Omental fat pad (tissue), 4 donors: ENCODE data around the gene CBR1. TPM values are rescaled to one million over a fixed set of nuclear protein-coding genes. Genes with fewer than 3 reads are reported as not detected.
"Not testable (repeated sequence)": the region's sequence is repeated elsewhere in the genome, so short reads cannot be mapped to it uniquely, and the experiment has no call there.

Experiments
- ATAC-seq: fragments of 150-250 bp; one replicate; pipeline ENCODE4 v1.9.1; 2016; ENCODE audit warnings: mild to moderate bottlenecking, moderate library complexity; ENCODE audit not compliant: low FRiP score
- DNase-seq: peaks from one replicate; pipeline ENCODE4 v3.0.0-alpha.2; 2019; ENCODE audit warnings: low spot score
- total RNA-seq, 4 donors: library from RNA; depleted of rRNA; stranded (reverse); fragments of >200 nt; gene quantifications; one replicate each; pipeline ENCODE4 v1.1.0, GENCODE V29; 2016
- TF ChIP-seq, protein P1 (sequence below), 3 donors: fragments of 450-650 bp; IDR thresholded peaks; one replicate each; pipeline ENCODE4 v1.5.1; 2016 to 2017; ENCODE audit warnings: antibody characterized with exemption in 3 of 3, mild to moderate bottlenecking in 3 of 3, moderate library complexity in 2 of 3

CBR1 gene
- total RNA-seq, 4 donors from 2014 or later = 73.1 to 158 (median 93.3) TPM

DNA sequence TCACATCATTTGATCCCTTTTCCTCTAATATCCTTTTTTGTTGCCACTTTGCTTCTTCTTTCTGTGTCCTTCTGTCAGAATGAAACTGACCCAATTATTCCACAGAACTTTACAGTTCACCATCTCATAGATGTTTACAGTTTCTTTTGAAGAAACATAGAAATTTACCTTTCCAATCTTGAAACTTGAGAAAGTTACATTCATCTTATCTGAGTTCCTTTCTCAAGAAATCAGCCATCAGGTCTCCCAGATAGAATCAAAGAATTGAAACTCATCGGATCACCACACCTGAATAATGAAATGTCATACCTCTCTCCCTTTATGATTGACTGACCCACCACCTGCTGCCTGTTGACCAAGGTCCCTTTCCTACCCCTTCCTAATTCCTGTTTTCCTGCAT lies 23.7 kb downstream of the CBR1 start:
- ATAC-seq (no peak), DNase-seq (no peak)
- TF ChIP-seq, protein P1, sequence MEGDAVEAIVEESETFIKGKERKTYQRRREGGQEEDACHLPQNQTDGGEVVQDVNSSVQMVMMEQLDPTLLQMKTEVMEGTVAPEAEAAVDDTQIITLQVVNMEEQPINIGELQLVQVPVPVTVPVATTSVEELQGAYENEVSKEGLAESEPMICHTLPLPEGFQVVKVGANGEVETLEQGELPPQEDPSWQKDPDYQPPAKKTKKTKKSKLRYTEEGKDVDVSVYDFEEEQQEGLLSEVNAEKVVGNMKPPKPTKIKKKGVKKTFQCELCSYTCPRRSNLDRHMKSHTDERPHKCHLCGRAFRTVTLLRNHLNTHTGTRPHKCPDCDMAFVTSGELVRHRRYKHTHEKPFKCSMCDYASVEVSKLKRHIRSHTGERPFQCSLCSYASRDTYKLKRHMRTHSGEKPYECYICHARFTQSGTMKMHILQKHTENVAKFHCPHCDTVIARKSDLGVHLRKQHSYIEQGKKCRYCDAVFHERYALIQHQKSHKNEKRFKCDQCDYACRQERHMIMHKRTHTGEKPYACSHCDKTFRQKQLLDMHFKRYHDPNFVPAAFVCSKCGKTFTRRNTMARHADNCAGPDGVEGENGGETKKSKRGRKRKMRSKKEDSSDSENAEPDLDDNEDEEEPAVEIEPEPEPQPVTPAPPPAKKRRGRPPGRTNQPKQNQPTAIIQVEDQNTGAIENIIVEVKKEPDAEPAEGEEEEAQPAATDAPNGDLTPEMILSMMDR (IDR thresholded peaks at IDR 0.05) = no peak

DNA sequence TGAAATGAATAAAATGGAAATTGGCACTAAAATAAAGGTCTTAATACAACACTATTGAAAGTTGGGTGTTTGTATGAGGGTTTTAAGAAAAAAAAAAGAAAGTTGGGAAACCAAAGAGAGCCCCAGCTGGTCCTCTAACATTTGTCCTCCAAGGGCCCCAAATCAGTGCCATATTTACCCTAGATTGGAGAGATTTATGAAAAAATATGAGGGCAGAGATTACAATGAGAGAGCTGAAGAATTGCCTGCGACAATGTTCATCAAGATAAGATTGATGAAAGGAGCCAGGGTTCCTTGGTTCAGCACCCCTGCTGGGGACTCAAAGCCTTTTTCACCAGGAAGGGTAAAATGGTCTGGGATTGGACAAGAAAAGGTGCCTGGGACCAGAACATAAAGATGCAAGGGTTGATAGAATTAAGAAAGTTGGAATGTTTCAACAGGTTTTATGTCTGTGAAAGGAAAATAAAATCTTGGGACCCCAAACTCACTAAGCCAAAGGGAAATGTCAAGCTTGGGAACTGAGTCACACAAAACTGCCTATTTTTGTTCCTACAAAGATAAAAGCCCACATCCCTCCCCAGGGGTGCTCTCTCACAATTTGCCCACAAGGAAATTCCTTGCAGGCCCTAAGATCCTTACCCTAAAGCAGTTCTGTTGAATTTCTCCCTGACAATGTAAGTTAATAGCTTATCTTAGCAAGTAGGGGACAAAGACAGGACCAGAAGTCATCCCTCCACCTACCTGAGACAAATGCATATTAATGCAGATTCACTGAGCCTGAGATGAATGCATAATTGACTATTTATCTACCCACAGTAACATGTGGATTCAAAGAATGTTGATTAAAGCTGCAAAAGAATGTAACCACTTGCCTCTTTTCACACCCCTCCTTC lies 26.8 kb downstream of the CBR1 start:
- TF ChIP-seq, protein P1 (IDR thresholded peaks at IDR 0.05) = no peak
- ATAC-seq = no peak
- DNase-seq = no peak

DNA sequence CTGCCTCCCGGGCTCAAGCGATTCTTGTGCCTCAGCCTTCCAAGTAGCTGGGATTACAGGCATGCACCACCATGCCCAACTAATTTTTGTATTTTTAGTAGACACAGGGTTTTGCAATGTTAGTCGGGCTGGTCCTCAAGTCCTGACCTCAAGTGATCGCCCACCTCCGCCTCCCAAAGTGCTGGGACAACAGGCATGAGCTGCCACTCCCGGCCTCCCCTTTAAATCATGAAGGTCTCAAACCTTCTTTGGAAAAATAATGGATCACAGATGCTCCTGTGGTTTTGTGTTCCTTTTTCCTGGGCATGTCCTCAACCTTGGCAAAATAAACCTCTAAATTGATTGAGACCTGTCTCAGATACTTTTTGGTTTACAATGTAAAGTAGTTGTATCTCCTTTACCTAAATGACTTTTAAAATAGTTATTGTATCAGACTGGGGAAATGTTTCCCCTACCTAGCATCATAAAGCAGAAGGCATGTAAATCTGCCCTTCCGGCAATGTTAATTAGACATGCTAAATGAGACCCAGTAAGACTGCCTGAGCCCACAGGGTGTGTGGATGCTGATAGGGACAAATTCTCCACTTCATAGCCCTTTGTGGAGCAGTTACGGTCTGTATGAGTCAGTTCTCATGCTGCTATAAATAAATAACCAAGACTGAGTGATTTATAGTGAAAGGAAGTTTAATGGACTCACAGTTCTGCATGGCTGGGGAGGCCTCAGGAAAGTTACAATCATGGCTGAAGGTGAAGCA lies 27.8 kb downstream of the CBR1 start:
- ATAC-seq = no peak
- TF ChIP-seq, protein P1 (IDR thresholded peaks at IDR 0.05) = no peak
- no peak for DNase-seq

DNA sequence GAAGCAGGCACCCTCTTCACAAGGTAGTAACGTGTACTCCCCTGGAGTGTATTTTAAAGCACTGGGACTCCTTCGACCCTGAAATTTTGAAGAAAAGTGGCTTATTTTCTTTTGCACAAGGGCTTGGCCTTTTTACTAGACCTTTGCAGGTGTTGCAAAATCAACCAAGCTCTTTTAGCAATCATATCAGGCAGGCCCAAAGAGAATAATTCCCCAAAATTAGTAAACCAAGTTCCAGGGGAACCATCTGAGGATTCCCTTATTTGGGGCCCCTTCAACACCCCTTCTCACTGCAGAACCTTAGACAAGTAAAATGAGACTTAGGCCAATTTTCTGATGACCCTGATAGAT lies 28.3 kb downstream of the CBR1 start:
- ATAC-seq (no peak), DNase-seq (no peak)
- TF ChIP-seq, protein P1 (IDR thresholded peaks at IDR 0.05) = no peak

DNA sequence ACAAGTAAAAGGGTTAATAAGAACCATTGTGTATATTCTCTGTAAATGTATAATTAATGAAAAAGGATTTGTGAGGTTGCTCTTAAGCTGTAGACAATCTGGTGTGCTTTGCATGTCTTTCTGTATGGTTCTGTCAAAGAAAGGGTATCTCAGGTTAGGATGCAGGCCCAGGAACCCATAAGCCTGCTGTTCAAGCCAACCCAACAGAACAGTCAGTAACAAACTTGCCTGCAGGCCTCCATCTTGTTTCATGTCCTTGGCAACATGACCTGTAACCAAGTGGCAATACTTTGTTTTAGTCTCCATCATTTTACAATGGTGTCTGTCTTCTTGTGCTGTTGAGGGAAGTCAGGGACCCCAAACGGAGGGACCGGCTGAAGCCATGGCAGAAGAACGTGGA lies 29.2 kb downstream of the CBR1 start:
- no peak for DNase-seq
- no peak for ATAC-seq
- TF ChIP-seq, protein P1 (IDR thresholded peaks at IDR 0.05) = no peak

DNA sequence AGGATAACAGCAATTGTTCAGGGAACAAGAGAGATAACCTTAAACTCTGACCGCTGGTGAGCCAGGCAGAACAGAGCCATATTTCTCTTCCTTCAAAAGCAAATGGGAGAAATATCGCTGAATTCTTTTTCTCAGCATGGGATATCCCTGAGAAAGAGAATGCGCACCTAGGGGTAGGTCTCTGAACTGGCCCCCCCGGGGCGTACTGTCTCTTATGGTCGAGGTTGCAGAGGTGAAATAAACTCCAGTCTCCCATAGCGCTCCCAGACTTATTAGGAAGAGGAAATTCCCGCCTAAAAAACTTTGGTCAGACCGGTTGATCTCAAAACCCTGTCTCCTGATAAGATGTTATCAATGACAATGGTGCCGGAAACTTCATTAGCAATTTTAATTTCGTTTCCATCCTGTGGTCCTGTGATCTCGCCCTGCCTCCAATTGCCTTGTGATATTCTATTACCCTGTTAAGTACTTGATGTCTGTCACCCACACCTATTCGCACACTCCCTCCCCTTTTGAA lies 29.9 kb downstream of the CBR1 start:
- not testable (repeated sequence) for DNase-seq, ATAC-seq

DNA sequence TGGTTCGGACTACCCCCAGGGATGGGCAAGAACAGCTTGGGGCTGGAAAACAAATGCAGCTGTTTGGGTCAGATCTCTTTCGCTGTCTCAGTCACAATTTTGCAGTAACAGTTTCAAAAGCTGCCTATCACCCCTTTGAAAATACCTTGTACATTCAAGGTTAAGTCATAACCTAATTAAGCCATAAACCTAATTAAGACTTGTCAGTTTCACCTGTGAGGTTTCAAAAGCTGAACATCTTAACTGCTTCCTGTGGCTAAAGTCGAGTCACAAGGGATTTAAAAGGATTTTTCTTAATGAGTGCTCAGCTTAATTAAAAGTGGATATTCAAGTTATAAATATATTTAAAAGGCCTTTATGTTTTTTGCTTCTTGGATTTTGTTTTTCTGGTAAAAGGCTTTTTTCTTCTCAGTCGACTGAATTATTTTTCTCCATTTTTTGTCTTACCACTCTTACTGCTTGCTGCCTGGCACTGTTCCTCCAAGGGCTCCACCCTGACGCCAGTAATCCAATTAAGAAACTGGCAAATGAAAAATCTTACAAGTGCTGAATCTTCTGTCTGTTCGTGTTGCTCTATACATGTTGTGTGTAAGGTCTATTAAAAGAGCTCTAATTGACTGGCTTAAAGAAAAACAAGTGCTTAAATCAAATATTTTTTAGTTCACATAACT lies 31.3 kb downstream of the CBR1 start:
- DNase-seq (no peak), ATAC-seq (no peak)
- TF ChIP-seq, protein P1 (IDR thresholded peaks at IDR 0.05) = no peak
